H9 (cell line): ENCODE results near the gene NQO1. TPM values are rescaled to one million over a fixed set of nuclear protein-coding genes. Genes with fewer than 3 reads are reported as not detected.
A peak's percentile ranks its signal among the peaks of the same experiment; 100 is the strongest.

Source experiments
- DNase-seq: peaks from one replicate; pipeline ENCODE4 v3.0.0-alpha.2; 2017
- H2AFZ ChIP-seq: one replicate; pipeline ENCODE4 v1.6.1; 2013; ENCODE audit warnings: mild to moderate bottlenecking, low read length, control low read depth, moderate library complexity
- H2AK5ac ChIP-seq: 2 replicates; pipeline ENCODE4 v1.6.1; 2013; ENCODE audit warnings: low read length, control low read depth, mixed read lengths; ENCODE audit not compliant: insufficient read length
- H2BK120ac ChIP-seq: one replicate; pipeline ENCODE4 v1.6.1; 2013; ENCODE audit warnings: low read depth, mild to moderate bottlenecking, low read length, control low read depth, inconsistent platforms; ENCODE audit not compliant: poor library complexity, severe bottlenecking
- H2BK12ac ChIP-seq: 2 replicates; pipeline ENCODE4 v1.6.1; 2013; ENCODE audit warnings: low read length, control low read depth, mixed read lengths, low read depth; ENCODE audit not compliant: insufficient read length
- H2BK15ac ChIP-seq: 2 replicates; pipeline ENCODE4 v1.6.1; 2013; ENCODE audit warnings: low read depth, low read length, control low read depth
- H2BK20ac ChIP-seq: one replicate; pipeline ENCODE4 v1.6.1; 2013; ENCODE audit warnings: low read depth, mild to moderate bottlenecking, low read length, control low read depth, inconsistent platforms; ENCODE audit not compliant: poor library complexity, severe bottlenecking
- H2BK5ac ChIP-seq: 2 replicates; pipeline ENCODE4 v1.6.1; 2013; ENCODE audit warnings: low read length, control low read depth, mixed read lengths; ENCODE audit not compliant: insufficient read length
- H3K14ac ChIP-seq: 2 replicates; pipeline ENCODE4 v1.6.1; 2013; ENCODE audit warnings: low read length, control low read depth; ENCODE audit not compliant: insufficient read depth
- H3K18ac ChIP-seq: 2 replicates; pipeline ENCODE4 v1.6.1; 2013; ENCODE audit warnings: low read depth, mild to moderate bottlenecking, mixed read lengths, low read length, control low read depth; ENCODE audit not compliant: insufficient read length
- H3K23ac ChIP-seq: 2 replicates; pipeline ENCODE4 v1.6.1; 2013; ENCODE audit warnings: low read length, control low read depth, mixed read lengths, low read depth; ENCODE audit not compliant: insufficient read length
- H3K23me2 ChIP-seq: 2 replicates; pipeline ENCODE4 v1.6.1; 2013; ENCODE audit warnings: low read depth, mild to moderate bottlenecking, mixed read lengths, low read length, control low read depth; ENCODE audit not compliant: insufficient read length, poor library complexity, severe bottlenecking
- H3K27ac ChIP-seq: 2 replicates; pipeline ENCODE4 v1.5.1; 2013; ENCODE audit warnings: low read length, control low read depth, mixed read lengths, low read depth; ENCODE audit not compliant: insufficient read length
- H3K27me3 ChIP-seq: 2 replicates; pipeline ENCODE4 v1.6.1; 2013; ENCODE audit warnings: low read length, control low read depth, inconsistent platforms; ENCODE audit not compliant: insufficient read depth
- H3K4ac ChIP-seq: 2 replicates; pipeline ENCODE4 v1.6.1; 2013; ENCODE audit warnings: low read depth, mild to moderate bottlenecking, control low read depth, inconsistent platforms, low read length, moderate library complexity
- H3K4me1 ChIP-seq: 2 replicates; pipeline ENCODE4 v1.6.1; 2013; ENCODE audit warnings: low read length, control low read depth, inconsistent platforms; ENCODE audit not compliant: insufficient read depth
- H3K4me2 ChIP-seq: 2 replicates; pipeline ENCODE4 v1.6.1; 2013; ENCODE audit warnings: low read length, control low read depth, mixed read lengths; ENCODE audit not compliant: insufficient read length, insufficient read depth
- H3K56ac ChIP-seq: 2 replicates; pipeline ENCODE4 v1.6.1; 2013; ENCODE audit warnings: low read depth, mild to moderate bottlenecking, mixed read lengths, low read length, control low read depth; ENCODE audit not compliant: insufficient read length
- H3K79me1 ChIP-seq: 2 replicates; pipeline ENCODE4 v1.6.1; 2013; ENCODE audit warnings: low read depth, mild to moderate bottlenecking, moderate library complexity, low read length, control low read depth, inconsistent platforms; ENCODE audit not compliant: insufficient read depth, poor library complexity, severe bottlenecking
- H3K79me2 ChIP-seq: 2 replicates; pipeline ENCODE4 v1.6.1; 2013; ENCODE audit warnings: low read length, control low read depth, inconsistent platforms; ENCODE audit not compliant: insufficient read depth
- H3K9ac ChIP-seq: 2 replicates; pipeline ENCODE4 v1.6.1; 2013; ENCODE audit warnings: low read length, control low read depth, mixed read lengths; ENCODE audit not compliant: insufficient read length; ENCODE audit errors: extremely low read depth
- H3K9me3 ChIP-seq: one replicate; pipeline ENCODE4 v1.6.1; 2013; ENCODE audit warnings: low read depth, low read length, inconsistent platforms; ENCODE audit not compliant: control insufficient read depth
- H3T11ph ChIP-seq: one replicate; pipeline ENCODE4 v1.6.1; 2013; ENCODE audit warnings: mild to moderate bottlenecking, low read length, control low read depth, inconsistent platforms
- H4K20me1 ChIP-seq: one replicate; pipeline ENCODE4 v1.6.1; 2013; ENCODE audit not compliant: control insufficient read depth, insufficient read length, insufficient read depth
- H4K5ac ChIP-seq: 2 replicates; pipeline ENCODE4 v1.6.1; 2013; ENCODE audit warnings: low read depth, mild to moderate bottlenecking, mixed read lengths, low read length, control low read depth; ENCODE audit not compliant: insufficient read length
- H4K8ac ChIP-seq: replicated peaks from 2 replicates; pipeline ENCODE4 v1.6.1; 2013; ENCODE audit warnings: low read length, control low read depth, mixed read lengths, low read depth; ENCODE audit not compliant: insufficient read length
- H4K91ac ChIP-seq: 2 replicates; pipeline ENCODE4 v1.6.1; 2013; ENCODE audit warnings: low read depth, mild to moderate bottlenecking, moderate library complexity, mixed read lengths, low read length, control low read depth; ENCODE audit not compliant: insufficient read length
- H3K27ac Mint-ChIP-seq, 3 experiments: 2 replicates in 2 of 3; 3 replicates in 1 of 3; pipeline ENCODE4 v1.8.0; 2020 to 2021; ENCODE audit warnings: mixed read lengths in 3 of 3, mild to moderate bottlenecking in 1 of 3, moderate library complexity in 1 of 3
- H3K27me3 Mint-ChIP-seq: 2 replicates; pipeline ENCODE4 v1.8.0; 2021; ENCODE audit warnings: low read depth, mild to moderate bottlenecking, moderate library complexity, mixed read lengths
- H3K36me3 Mint-ChIP-seq, 3 experiments: 2 replicates in 2 of 3; 3 replicates in 1 of 3; pipeline ENCODE4 v1.8.0; 2020 to 2021; ENCODE audit warnings: low read depth in 3 of 3, mixed read lengths in 3 of 3; ENCODE audit not compliant: insufficient read depth in 1 of 3
- H3K4me1 Mint-ChIP-seq, 2 experiments: 2 replicates each; pipeline ENCODE4 v1.8.0; 2020; ENCODE audit warnings: mixed read lengths in 2 of 2
- H3K4me3 Mint-ChIP-seq, 2 experiments: 2 replicates in 1 of 2; 3 replicates in 1 of 2; pipeline ENCODE4 v1.8.0; 2020 to 2021; ENCODE audit warnings: mild to moderate bottlenecking in 2 of 2, mixed read lengths in 2 of 2, moderate library complexity in 1 of 2
- H3K9me3 Mint-ChIP-seq, 2 experiments: 2 replicates in 1 of 2; 3 replicates in 1 of 2; pipeline ENCODE4 v1.8.0; 2020; ENCODE audit warnings: mild to moderate bottlenecking in 2 of 2, mixed read lengths in 2 of 2, moderate library complexity in 1 of 2
- CTCF ChIP-seq: fragments of 200-600 bp; sonication (generic); conservative IDR thresholded peaks from 3 replicates; pipeline ENCODE4 v1.8.0; 2021; ENCODE audit warnings: antibody characterized with exemption, mild to moderate bottlenecking
- WGBS: extraction: QIAGEN DNeasy Blood & Tissue Kit; methylation state at CpG from one replicate; pipeline ENCODE4 v1.1.7; 2013; ENCODE audit warnings: missing lambda C conversion rate, low lambda C conversion rate, mixed read lengths; ENCODE audit not compliant: insufficient read length; ENCODE audit errors: extremely low coverage; 5-methylcytosine and 5-hydroxymethylcytosine counted together
- total RNA-seq: library from RNA; stranded (reverse); gene quantifications from 2 replicates; pipeline ENCODE4 v1.2.1, GENCODE V29; 2021

NQO1 gene
- total RNA-seq, 1 experiment from 2014 or later: 64.6 TPM

GRCh38 chr16:69693916-69694315, 32.4 kb downstream of the NQO1 start:
- H3K4me1 Mint-ChIP-seq: peaks cover 4% of the 10 kb centered on the region in 2 experiments
- no peak overlapping the region for H3K23ac ChIP-seq
- no peaks in the 10 kb centered on the region for H3K23me2 ChIP-seq
- no peak overlapping the region for H3K27ac ChIP-seq
- H3K4me1 ChIP-seq: no peaks in the 10 kb centered on the region
- no peak overlapping the region for H4K5ac ChIP-seq
- no peak overlapping the region for H2BK15ac ChIP-seq
- H3K79me1 ChIP-seq: no peaks in the 10 kb centered on the region
- H3K9me3 Mint-ChIP-seq: no peaks in the 10 kb centered on the region
- whole genome bisulfite sequencing: no CpG with 5 or more reads among the region's 2 CpGs
- H3K4me3 Mint-ChIP-seq: no peak overlapping the region
- H4K8ac ChIP-seq: no peak overlapping the region
- no peaks in the 10 kb centered on the region for H3K27me3 Mint-ChIP-seq
- no peak overlapping the region for H3K4me2 ChIP-seq
- no peak for TF ChIP-seq CTCF
- H2BK120ac ChIP-seq: no peak overlapping the region
- no peaks in the 10 kb centered on the region for H3K9me3 ChIP-seq
- no peak for DNase-seq
- H3K18ac ChIP-seq: no peak overlapping the region
- no peak overlapping the region for H2AK5ac ChIP-seq
- H2BK5ac ChIP-seq: no peak overlapping the region
- no peak overlapping the region for H2AFZ ChIP-seq
- no peak overlapping the region for H3K56ac ChIP-seq
- no peak overlapping the region for H3K9ac ChIP-seq
- H3K79me2 ChIP-seq: no peaks in the 10 kb centered on the region
- no peak overlapping the region for H3K4ac ChIP-seq
- H2BK20ac ChIP-seq: no peak overlapping the region
- H4K20me1 ChIP-seq: no peaks in the 10 kb centered on the region
- no peak overlapping the region for H3T11ph ChIP-seq
- no peak overlapping the region for H4K91ac ChIP-seq
- H3K27ac Mint-ChIP-seq: peak overlapping the region in 1 of 3 experiments; percentile 7; a peak in 1 of 7 replicates
- no peaks in the 10 kb centered on the region for H3K27me3 ChIP-seq
- no peak overlapping the region for H2BK12ac ChIP-seq
- no peak overlapping the region for H3K14ac ChIP-seq
- H3K36me3 Mint-ChIP-seq: peaks cover 18 to 47% (median 37%) of the 10 kb centered on the region in 3 experiments
